Activated B cell treated with CpG ODN at 0.5 μM for 24 hours (primary cell): Measurements from ENCODE around the gene TMEM108. TPM values are rescaled to one million over a fixed set of nuclear protein-coding genes. Genes with fewer than 3 reads are reported as not detected.

Experiments used
- ATAC-seq: fragments of 200-7000 bp; cut with Tn5 transposase; one replicate; pipeline ENCODE4 v1.10.0; 2021; ENCODE audit warnings: low read depth, mild to moderate bottlenecking, moderate library complexity
- CTCF ChIA-PET: fragments of 350-600 bp; sonication (Branson Sonifier 250); formaldehyde crosslinking; loops from one replicate; lab custom pipeline; 2021; ENCODE audit warnings: antibody characterized with exemption; lab: Charles Lee
- POLR2A ChIA-PET: fragments of 350-600 bp; sonication (Branson Sonifier 250); formaldehyde crosslinking; loops from one replicate; lab custom pipeline; 2021; ENCODE audit warnings: antibody characterized with exemption; lab: Charles Lee
- DNase-seq: peaks from one replicate; pipeline ENCODE4 v3.0.0; 2022
- H3K27ac Mint-ChIP-seq: one replicate; pipeline ENCODE4 v1.8.0; 2020; ENCODE audit warnings: mixed read lengths
- H3K27me3 Mint-ChIP-seq: one replicate; pipeline ENCODE4 v1.8.0; 2021; ENCODE audit warnings: mixed read lengths
- H3K36me3 Mint-ChIP-seq: one replicate; pipeline ENCODE4 v1.8.0; 2021; ENCODE audit warnings: low read depth, mixed read lengths
- H3K4me1 Mint-ChIP-seq: one replicate; pipeline ENCODE4 v1.8.0; 2021; ENCODE audit warnings: mixed read lengths
- H3K4me3 Mint-ChIP-seq: one replicate; pipeline ENCODE4 v1.8.0; 2020; ENCODE audit warnings: mild to moderate bottlenecking, mixed read lengths
- H3K9me3 Mint-ChIP-seq: one replicate; pipeline ENCODE4 v1.8.0; 2020; ENCODE audit warnings: mixed read lengths
- CTCF ChIP-seq: fragments of 200-600 bp; IDR thresholded peaks from one replicate; pipeline ENCODE4 v1.8.0; 2022; ENCODE audit warnings: antibody characterized with exemption, mild to moderate bottlenecking
- intact Hi-C: fragments of 100-400 bp; cut with micrococcal nuclease; formaldehyde crosslinking; loops from one replicate; pipeline ENCODE4 v1.15.1; 2024
- total RNA-seq: library from RNA; stranded (reverse); gene quantifications from 2 replicates; pipeline ENCODE4 v1.2.3, GENCODE V29; 2022

The TMEM108 gene
- total RNA-seq, 1 donor from 2014 or later, result not detected

DNA sequence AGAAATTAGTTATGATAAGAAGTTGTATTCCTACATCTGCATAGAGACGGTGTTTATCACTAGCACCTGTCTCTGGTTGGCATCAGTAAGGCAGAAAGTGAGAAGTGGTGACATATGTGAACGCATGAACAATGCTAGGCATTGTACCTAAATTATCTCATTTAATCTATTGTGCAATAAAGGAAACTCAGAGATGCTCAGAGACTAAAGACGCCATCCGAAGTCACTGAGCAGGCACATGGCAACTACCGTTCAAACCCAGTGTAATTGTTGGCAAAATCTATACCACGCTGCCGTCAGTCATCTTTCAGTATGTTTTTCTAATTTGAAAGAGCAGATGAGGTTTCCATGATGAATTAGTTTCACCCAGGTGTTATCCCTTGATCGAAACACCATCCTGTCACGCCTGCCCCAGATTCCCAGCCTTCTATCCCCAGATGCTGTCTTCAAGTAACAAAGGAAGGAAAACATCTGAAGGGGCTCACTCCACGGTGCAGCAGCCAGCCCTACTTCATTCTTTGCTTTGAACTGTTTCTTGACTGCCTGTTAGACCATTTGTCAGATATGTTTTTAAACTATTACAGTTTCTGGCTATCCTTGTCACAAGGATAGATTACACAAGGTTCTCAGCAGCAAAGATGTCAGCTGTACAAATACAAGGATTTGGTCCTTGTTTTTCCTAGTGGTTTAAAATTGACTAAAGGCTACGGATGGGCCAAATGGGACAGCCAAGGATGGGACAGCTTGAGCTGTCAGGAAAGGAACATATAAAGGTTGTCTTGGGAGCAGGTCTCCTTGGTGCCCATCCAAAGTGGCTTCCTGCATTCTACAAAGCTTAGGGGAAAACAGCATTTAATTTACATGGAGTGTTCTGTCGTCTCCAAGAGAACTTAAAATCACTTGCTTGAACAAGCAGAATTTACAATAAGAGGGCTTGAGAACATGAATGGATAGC lies 99.1 kb downstream of the TMEM108 start:
- no peak overlapping the region for H3K27ac Mint-ChIP-seq
- peaks cover 16% of the 10 kb centered on the region for H3K27me3 Mint-ChIP-seq
- intact Hi-C loops, result no loop called here
- no peak overlapping the region for H3K4me3 Mint-ChIP-seq
- no peak for DNase-seq
- POLR2A ChIA-PET, result no interaction called here
- H3K36me3 Mint-ChIP-seq, result no peaks in the 10 kb centered on the region
- ATAC-seq, result no peak
- CTCF ChIA-PET, result no interaction called here
- no peak for TF ChIP-seq CTCF
- H3K9me3 Mint-ChIP-seq, result no peaks in the 10 kb centered on the region
- peaks cover 4% of the 10 kb centered on the region for H3K4me1 Mint-ChIP-seq

DNA sequence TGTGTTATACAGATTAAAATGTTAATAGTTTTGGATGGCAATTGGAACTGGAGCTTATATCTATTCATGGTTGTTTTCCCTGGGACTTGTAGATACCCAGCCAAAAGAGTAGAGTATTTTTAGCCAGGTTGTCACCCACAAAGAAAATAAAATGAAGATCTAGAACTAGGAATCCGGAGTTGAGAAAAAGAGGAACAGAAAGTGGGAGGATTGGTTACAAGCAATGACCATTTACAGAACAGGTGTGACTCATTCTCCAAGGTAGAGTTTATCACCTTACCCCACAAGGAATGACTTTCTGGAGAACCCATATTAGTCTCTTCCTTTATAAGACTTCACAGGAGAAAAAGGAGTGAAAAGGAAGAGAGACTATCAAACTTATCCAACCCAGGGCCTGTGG lies 99.8 kb downstream of the TMEM108 start:
- CTCF ChIA-PET, result no interaction called here
- no peak overlapping the region for H3K27ac Mint-ChIP-seq
- H3K27me3 Mint-ChIP-seq, result peaks cover 16% of the 10 kb centered on the region
- intact Hi-C loops, result no loop called here
- DNase-seq (no peak), ATAC-seq (no peak)
- no peak overlapping the region for H3K4me3 Mint-ChIP-seq
- POLR2A ChIA-PET, result no interaction called here
- no peaks in the 10 kb centered on the region for H3K9me3 Mint-ChIP-seq
- TF ChIP-seq CTCF, result no peak
- peaks cover 4% of the 10 kb centered on the region for H3K4me1 Mint-ChIP-seq
- H3K36me3 Mint-ChIP-seq, result no peaks in the 10 kb centered on the region

GRCh38 chr3:133152056-133152455 lies 113.9 kb downstream of the TMEM108 start:
- Mint-ChIP-seq H3K4me1 (no peaks in the 10 kb centered on the region), H3K9me3 (peaks cover 2% of the 10 kb centered on the region), H3K36me3 (no peaks in the 10 kb centered on the region), H3K27me3 (peaks cover 10% of the 10 kb centered on the region), H3K4me3 (no peak overlapping the region), H3K27ac (no peak overlapping the region)
- CTCF ChIA-PET, result no interaction called here
- POLR2A ChIA-PET, result no interaction called here
- DNase-seq, result no peak
- no peak for ATAC-seq
- TF ChIP-seq CTCF, result no peak
- intact Hi-C loops, result no loop called here

DNA sequence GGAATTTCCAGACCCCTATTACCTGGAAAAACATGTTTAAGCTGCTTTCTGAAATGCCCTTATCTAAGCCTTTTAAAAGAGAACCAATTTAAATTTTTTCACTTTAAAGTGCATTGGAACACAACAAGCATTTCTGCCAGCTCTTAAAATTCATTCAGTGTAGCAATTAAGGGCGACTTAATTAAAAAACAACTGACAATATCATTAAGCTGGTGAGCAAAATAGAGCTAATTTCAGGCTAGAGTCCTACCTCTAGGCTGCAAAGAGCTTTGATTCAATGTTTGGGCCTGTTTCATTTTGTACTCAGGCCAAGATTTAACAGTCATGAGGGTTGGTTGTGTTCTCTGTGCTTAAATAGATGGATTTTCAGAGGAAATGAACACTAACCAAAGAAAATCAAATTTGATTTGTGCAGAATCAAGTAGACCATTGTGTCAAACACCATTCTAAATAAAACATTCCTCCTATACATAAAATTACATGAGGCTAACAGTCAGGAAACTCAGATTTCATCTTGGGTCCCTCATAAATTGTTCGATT lies 114.6 kb downstream of the TMEM108 start:
- DNase-seq (no peak), ATAC-seq (no peak)
- POLR2A ChIA-PET, result no interaction called here
- CTCF ChIA-PET, result no interaction called here
- Mint-ChIP-seq H3K4me1 (no peaks in the 10 kb centered on the region), H3K9me3 (peaks cover 2% of the 10 kb centered on the region), H3K27me3 (peaks cover 3% of the 10 kb centered on the region), H3K36me3 (no peaks in the 10 kb centered on the region), H3K27ac (no peak overlapping the region), H3K4me3 (no peak overlapping the region)
- no peak for TF ChIP-seq CTCF
- intact Hi-C loops, result no loop called here

GRCh38 chr3:133153382-133153781 lies 115.2 kb downstream of the TMEM108 start:
- Mint-ChIP-seq H3K27me3 (peaks cover 3% of the 10 kb centered on the region), H3K4me3 (no peak overlapping the region), H3K9me3 (peaks cover 2% of the 10 kb centered on the region), H3K27ac (no peak overlapping the region), H3K36me3 (no peaks in the 10 kb centered on the region), H3K4me1 (no peaks in the 10 kb centered on the region)
- ATAC-seq (no peak), DNase-seq (no peak)
- ChIA-PET CTCF (no interaction called here), POLR2A (no interaction called here)
- TF ChIP-seq CTCF, result no peak
- intact Hi-C loops, result no loop called here
